Measurements from ENCODE around the gene FASTK.
A peak's percentile ranks its signal among the peaks of the same experiment; 100 is the strongest.
"Not testable (repeated sequence)": the region's sequence is repeated elsewhere in the genome, so short reads cannot be mapped to it uniquely, and the experiment has no call there.

FASTK gene

GRCh38 chr7:151027728-151028130 lies 52.9 kb downstream of the FASTK start:
- DNase-seq (ENCODE audit: low spot score), result not testable (repeated sequence)

GRCh38 chr7:151026771-151027727 lies 53.6 kb downstream of the FASTK start:
- peak; percentile 63 for DNase-seq (ENCODE audit: low spot score)
